GM18502 (cell line): ENCODE results near the gene C1orf174.
"Not testable (repeated sequence)": the region's sequence is repeated elsewhere in the genome, so short reads cannot be mapped to it uniquely, and the experiment has no call there.

Experiments used
- ATAC-seq: cut with Tn5 transposase; IDR thresholded peaks from one replicate; pipeline ENCODE4 v1.9.1; 2021; ENCODE audit warnings: mild to moderate bottlenecking; ENCODE audit not compliant: unreplicated experiment, poor library complexity

C1orf174 gene

GRCh38 chr1:3926956-3927355, 26.9 kb upstream of the C1orf174 start:
- ATAC-seq: no peak

- no peak for ATAC-seq
Measured at GRCh38 chr1:3925762-3926161, 25.7 kb upstream of the C1orf174 start.

DNA sequence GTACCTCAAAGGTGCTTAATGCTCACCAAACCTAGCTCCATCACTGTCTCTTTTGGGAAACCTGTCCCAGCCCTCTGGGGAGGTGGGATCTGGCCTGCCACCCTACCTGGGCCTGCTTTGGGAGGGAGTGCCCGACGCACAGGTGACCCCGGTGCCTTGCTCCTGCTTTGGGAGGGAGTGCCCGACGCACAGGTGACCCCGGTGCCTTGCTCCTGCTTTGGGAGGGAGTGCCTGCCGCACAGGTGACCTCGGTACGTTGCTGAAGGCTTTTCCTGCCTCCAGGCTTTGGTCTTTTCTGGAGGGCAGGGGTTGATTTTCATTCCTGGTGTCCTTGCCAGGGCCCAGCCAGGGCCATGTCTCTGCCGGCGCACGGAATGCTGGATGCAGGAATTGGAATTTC, 25.2 kb upstream of the C1orf174 start:
- ATAC-seq: no peak

DNA sequence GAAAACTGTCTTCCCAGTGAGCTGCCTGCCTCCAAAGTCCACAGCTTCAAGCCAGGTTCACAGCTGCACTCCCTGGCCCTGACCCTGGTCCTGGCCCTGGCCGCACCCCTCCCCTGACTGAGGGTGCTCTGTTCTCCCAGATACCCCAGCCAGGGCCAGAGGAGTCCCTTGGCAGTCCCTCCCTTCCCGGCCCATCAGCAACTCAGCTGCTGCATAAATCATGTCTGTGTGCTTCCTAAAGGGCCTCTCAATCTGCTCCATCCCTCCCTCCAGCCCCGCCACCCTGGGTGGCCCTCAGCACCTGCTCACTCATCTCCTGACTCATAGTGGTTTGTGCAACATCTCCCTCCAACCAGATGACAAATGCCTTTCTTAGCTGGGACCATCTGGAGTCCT, 24.8 kb upstream of the C1orf174 start:
- ATAC-seq: no peak

DNA sequence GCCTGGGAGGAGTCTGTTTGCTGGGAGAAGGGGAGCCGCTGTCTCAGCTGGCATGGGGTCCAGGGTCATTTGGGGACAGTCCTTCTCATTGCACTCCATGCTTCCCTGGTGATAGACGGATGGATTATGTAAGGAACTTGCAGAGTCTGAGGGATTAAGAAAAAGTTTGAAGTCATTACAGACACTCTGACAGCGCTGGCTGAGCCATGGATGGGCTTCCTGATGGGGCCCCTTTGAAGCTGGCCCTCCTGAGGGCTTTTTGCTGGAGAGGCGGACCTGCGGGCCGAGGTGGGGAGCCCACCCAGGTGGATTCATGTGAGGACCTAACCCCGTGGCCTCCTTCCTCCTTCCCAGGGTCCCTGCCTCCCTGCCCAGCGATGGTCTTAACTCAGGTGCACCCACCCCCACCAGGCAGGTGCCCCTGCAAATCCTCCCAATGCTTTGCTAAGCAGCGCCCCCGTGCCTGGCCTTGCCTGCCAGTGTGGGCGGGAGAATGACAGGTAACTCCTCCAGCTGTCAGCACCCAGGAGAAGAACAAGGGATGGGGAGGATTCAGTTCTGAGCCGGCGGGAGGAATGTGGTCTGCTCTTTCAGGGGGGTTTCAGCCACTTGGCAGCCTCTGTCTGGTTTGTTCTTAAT, 24.2 kb upstream of the C1orf174 start:
- no peak for ATAC-seq

GRCh38 chr1:3923378-3924185, 23.5 kb upstream of the C1orf174 start:
- no peak for ATAC-seq

- ATAC-seq: no peak
Measured at GRCh38 chr1:3922851-3923250, 22.8 kb upstream of the C1orf174 start.

GRCh38 chr1:3922201-3922725, 22.2 kb upstream of the C1orf174 start:
- ATAC-seq: no peak

DNA sequence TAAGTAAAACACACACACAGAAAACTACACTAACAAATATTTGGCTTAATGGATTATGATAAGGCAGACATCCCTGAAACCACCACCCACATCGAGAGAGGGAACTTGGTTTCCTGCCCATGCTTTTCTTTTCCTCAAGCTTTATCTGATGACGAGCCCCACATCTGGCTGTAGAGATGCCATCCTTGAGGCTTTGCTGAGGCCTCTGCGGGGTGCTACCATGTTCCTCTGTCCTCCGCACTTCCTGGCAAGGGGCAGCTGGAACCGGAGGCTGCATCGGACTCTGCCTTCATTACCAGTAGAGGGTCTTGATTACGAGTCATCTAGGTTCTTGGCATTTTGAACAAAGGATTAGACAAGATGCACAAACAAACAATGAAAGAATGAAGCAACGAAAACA, 21.7 kb upstream of the C1orf174 start:
- no peak for ATAC-seq

GRCh38 chr1:3919706-3920105, 19.6 kb upstream of the C1orf174 start:
- no peak for ATAC-seq

GRCh38 chr1:3918966-3919611, 19.0 kb upstream of the C1orf174 start:
- no peak for ATAC-seq

DNA sequence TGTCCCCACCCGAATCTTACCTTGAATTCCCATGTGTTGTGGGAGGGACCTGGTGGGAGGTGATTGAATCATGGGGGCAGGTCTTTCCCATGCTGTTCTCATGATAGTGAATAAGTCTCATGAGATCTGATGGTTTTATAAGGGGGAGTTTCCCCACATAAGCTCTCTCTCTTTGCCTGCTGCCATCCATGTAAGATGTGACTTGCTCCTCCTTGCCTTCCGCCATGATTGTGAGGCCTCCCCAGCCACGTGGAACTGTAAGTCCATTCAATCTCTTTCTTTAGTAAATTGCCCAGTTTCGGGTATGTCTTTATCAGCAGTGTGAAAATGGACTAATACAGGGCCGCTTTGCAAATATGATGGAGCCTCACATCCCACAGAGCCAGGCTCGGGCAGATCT, 18.3 kb upstream of the C1orf174 start:
- not testable (repeated sequence) for ATAC-seq

- ATAC-seq: no peak
Measured at GRCh38 chr1:3917761-3918160, 17.7 kb upstream of the C1orf174 start.

DNA sequence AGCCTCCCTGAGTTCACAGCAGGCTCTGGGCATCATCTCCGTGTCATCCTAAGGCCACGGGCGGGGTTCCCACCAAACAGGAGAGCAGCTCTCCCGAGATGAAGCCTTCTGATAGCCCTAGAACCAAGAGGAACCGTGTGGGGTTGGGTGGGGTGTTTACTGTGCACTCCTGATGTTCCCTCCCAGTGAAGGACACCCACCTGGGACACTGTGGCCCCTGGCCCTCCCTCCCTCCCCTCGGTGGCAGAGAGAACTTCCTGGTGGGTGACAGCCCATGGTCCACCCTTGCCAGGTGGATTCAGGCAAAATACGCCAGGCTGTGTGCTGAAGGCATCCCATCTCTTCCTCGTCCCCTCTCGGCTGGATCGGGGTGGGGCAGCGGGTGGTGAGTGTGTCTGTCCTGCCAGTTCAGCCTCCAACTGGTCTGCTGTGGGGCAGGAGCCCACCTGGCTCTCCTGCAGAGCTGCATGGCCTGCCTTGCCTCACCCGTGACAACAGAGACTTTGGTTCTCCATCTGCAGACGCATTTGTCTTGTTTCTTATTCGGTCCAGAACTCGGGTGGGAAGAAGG, 15.6 kb upstream of the C1orf174 start:
- no peak for ATAC-seq

- ATAC-seq: no peak
Measured at GRCh38 chr1:3914911-3915310, 14.8 kb upstream of the C1orf174 start.

DNA sequence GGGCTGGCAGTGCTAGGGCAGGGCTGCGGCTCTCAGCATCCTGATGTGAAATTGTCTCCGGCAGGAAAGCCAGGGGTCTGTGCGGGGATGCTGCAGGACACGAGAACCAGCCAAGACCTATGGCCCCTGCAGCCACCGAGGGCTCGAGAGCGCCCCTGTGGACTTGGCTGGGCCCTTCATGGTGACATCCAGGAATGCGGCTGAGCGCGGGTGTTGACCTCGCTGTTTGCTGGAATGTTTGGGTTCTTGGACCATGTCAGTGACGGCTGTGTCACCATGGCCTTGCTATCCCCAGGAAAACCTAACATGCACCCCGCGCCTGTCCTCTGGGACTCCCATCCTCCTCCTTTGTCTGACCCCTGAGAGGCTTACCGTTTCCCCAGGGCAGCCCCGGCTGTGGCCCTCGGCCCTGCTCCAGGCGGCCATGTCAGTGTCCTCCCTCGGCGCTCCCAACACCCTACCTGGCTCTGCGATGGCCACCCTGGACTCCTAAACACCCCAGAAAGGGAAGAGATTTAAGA, 14.3 kb upstream of the C1orf174 start:
- ATAC-seq: no peak

- no peak for ATAC-seq
Measured at GRCh38 chr1:3912809-3913685, 13.0 kb upstream of the C1orf174 start.

DNA sequence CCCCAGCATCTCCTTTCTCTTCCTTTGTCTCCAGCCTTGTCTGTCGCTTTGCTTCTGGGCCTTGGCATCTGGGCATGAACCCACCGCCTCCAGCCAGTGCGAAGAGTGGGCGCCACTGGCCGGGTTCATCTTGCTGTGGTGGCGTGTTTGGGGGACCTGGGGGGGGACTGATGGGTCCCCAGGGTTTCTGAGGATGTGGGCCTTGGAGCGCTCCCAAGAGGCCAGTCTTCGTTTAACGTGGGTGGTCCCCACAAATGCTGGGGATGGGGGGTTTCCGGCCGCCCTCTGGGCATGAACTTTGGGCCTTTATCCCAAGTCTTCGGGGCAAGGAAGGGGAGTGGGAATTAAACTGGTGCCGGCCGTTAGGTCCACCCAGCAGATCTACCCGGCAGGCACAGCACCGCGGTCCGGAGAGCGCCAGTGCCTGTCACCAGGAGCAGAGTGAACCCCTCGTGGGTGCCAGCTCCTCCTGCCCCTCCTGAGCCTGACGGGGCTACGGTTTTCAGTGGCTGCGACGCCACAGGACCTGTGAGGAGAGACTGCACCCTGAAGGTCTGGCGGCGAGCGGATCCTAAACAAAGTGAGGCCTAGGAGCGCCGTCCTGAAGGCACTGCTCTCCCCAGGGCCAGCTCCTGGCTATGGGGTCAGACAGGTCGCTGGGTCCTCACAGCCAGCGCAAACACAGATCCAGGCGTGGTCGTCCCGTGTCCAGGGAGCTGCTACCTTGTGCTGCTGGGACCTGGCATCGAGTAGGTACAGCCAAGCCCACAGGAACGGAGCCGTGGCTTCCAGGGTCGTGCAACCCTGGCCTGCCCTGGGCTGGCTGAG, 12.1 kb upstream of the C1orf174 start:
- ATAC-seq: no peak
